ENCODE data around the gene NIN.
A peak's percentile ranks its signal among the peaks of the same experiment; 100 is the strongest.

Gene NIN

GRCh38 chr14:50830932-50831725, at the start of gene NIN:
Gene NIN, minus strand, starts transcription at chr14:50831162. Its CDS starts 9,106 bp downstream, at chr14:50822056.
- DNase-seq (ENCODE audit: low read depth): peak; percentile 70

GRCh38 chr14:50875359-50876070, 44.6 kb upstream of the NIN start:
- peak; percentile 49 for DNase-seq (ENCODE audit: low read depth)

GRCh38 chr14:50874757-50875156, 43.8 kb upstream of the NIN start:
- DNase-seq (ENCODE audit: low read depth): no peak

- DNase-seq (ENCODE audit: low read depth): no peak
Observed at GRCh38 chr14:50871914-50872732, 41.2 kb upstream of the NIN start, which contains the start of gene ABHD12B. Gene ABHD12B, plus strand, starts transcription at chr14:50872053. Its CDS starts 122 bp downstream, at chr14:50872175.

- no peak for DNase-seq (ENCODE audit: low read depth)
Observed at GRCh38 chr14:50871228-50871627, 40.3 kb upstream of the NIN start.

- no peak for DNase-seq (ENCODE audit: low read depth)
Observed at GRCh38 chr14:50865391-50866076, 34.6 kb upstream of the NIN start.

GRCh38 chr14:50864946-50865345, 34.0 kb upstream of the NIN start:
- DNase-seq (ENCODE audit: low read depth): no peak

GRCh38 chr14:50864237-50864636, 33.3 kb upstream of the NIN start:
- DNase-seq (ENCODE audit: low read depth): no peak

- DNase-seq (ENCODE audit: low read depth): no peak
Observed at GRCh38 chr14:50862036-50862570, 31.1 kb upstream of the NIN start.

GRCh38 chr14:50860478-50861086, 29.6 kb upstream of the NIN start:
- peak; percentile 69 for DNase-seq (ENCODE audit: low read depth)

- no peak for DNase-seq (ENCODE audit: low read depth)
Observed at GRCh38 chr14:50859296-50859624, 28.3 kb upstream of the NIN start.

GRCh38 chr14:50856660-50857059, 25.7 kb upstream of the NIN start:
- DNase-seq (ENCODE audit: low read depth): no peak

GRCh38 chr14:50855558-50855957, 24.6 kb upstream of the NIN start:
- no peak for DNase-seq (ENCODE audit: low read depth)

- DNase-seq (ENCODE audit: low read depth): no peak
Observed at GRCh38 chr14:50854521-50854920, 23.6 kb upstream of the NIN start.

GRCh38 chr14:50853891-50854290, 22.9 kb upstream of the NIN start:
- DNase-seq (ENCODE audit: low read depth): no peak

- DNase-seq (ENCODE audit: low read depth): no peak
Observed at GRCh38 chr14:50846226-50846880, 15.4 kb upstream of the NIN start.

GRCh38 chr14:50845166-50845565, 14.2 kb upstream of the NIN start:
- DNase-seq (ENCODE audit: low read depth): no peak

GRCh38 chr14:50844391-50844790, 13.4 kb upstream of the NIN start:
- no peak for DNase-seq (ENCODE audit: low read depth)

- no peak for DNase-seq (ENCODE audit: low read depth)
Observed at GRCh38 chr14:50839691-50840090, 8.7 kb upstream of the NIN start.

- no peak for DNase-seq (ENCODE audit: low read depth)
Observed at GRCh38 chr14:50839048-50839447, 8.1 kb upstream of the NIN start.

Measured in stromal cell of bone marrow (primary cell).